ENCODE data around the gene ITGA7. TPM values are rescaled to one million over a fixed set of nuclear protein-coding genes. Genes with fewer than 3 reads are reported as not detected.
A peak's percentile ranks its signal among the peaks of the same experiment; 100 is the strongest.

Gene ITGA7
- total RNA-seq, 4 donors from 2014 or later, result 69.7 to 206 (median 92.0) TPM

DNA sequence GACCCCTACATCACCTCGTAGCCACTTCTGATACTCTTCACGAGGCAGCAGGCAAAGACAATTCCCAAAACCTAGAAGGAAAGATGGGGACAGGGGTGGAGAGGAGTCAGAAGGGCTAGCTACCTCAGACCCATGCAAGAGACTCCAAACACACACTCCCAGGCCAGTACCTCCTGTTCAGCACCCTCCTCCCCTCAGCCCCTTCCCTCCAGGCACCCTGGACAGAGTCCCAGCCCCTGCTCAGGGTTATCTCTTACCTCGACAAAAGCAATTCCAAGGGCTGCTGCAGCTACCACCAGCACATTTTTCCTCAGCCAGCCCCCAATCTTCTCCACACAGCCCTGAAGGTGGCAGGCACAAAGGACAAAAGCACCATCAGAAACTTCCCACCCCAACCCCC is 17.9 kb upstream of the ITGA7 start:
- no peaks in the 10 kb centered on the region for H3K9me3 ChIP-seq
- in situ Hi-C loops (cut with MboI; ENCODE audit: low sequenced_read_pairs in 4 of 4) (loop anchor here in 1 of 4 donors (10.0 kb wide), 1 partner anchor 51 kb away; no protein-coding TSS in a partner anchor), intact Hi-C loops (cut with DNase I; ENCODE audit: low total_unique reads) (loop anchor here (5.0 to 10.0 kb wide), 6 partner anchors 392 to 1731 kb away; partner anchors contain the start of genes BAZ2A, NAB2, NACA and RPL41)
- H3K27ac ChIP-seq, result peak overlapping the region; percentile 99 to 100 (median 99)
- H3K27me3 ChIP-seq, result no peaks in the 10 kb centered on the region
- no peak overlapping the region for H3K4me3 ChIP-seq
- DNase-seq (peak in 1 of 2 donors; percentile 21), ATAC-seq (no peak)
- peaks cover 36 to 56% of the 10 kb centered on the region in 2 donors for H3K4me1 ChIP-seq
- TF ChIP-seq POLR2A (IDR thresholded peaks at IDR 0.05) (no peak), CTCF (IDR thresholded peaks at IDR 0.05 in 4 of 5, conservative IDR thresholded peaks at IDR 0.05 in 1 of 5) (no peak)
- peaks cover 0 to 30% of the 10 kb centered on the region in 2 donors for H3K36me3 ChIP-seq

GRCh38 chr12:55724940-55725309 is 17.2 kb upstream of the ITGA7 start:
- ATAC-seq (no peak), DNase-seq (peak in 1 of 2 donors; percentile 17)
- Histone ChIP-seq H3K36me3 (peaks cover 0 to 30% of the 10 kb centered on the region in 2 donors), H3K27ac (peak overlapping the region; percentile 95 to 100 (median 99)), H3K4me3 (no peak overlapping the region), H3K4me1 (peaks cover 39 to 56% of the 10 kb centered on the region in 2 donors), H3K27me3 (no peaks in the 10 kb centered on the region), H3K9me3 (no peaks in the 10 kb centered on the region)
- no peak for TF ChIP-seq POLR2A (IDR thresholded peaks at IDR 0.05)
- no peak for TF ChIP-seq CTCF (IDR thresholded peaks at IDR 0.05 in 4 of 5, conservative IDR thresholded peaks at IDR 0.05 in 1 of 5)
- in situ Hi-C loops (cut with MboI; ENCODE audit: low sequenced_read_pairs in 4 of 4) (loop anchor here in 2 of 4 donors (5.0 to 25.0 kb wide), 3 partner anchors 43 to 1738 kb away; partner anchors contain the start of gene HOXC10 (in 1 of the 2)), intact Hi-C loops (cut with DNase I; ENCODE audit: low total_unique reads) (loop anchor here (5.0 to 10.0 kb wide), 7 partner anchors 68 to 1730 kb away; partner anchors contain the start of genes BAZ2A, NAB2, NACA and RPL41)

- in situ Hi-C loops (cut with MboI; ENCODE audit: low sequenced_read_pairs in 4 of 4), result loop anchor here in 2 of 4 donors (5.0 to 25.0 kb wide), 3 partner anchors 42 to 1737 kb away; partner anchors contain the start of gene HOXC10 (in 1 of the 2)
- Histone ChIP-seq H3K27me3 (no peaks in the 10 kb centered on the region), H3K4me1 (peaks cover 42 to 58% of the 10 kb centered on the region in 2 donors), H3K27ac (peak overlapping the region; percentile 95 to 100 (median 99)), H3K36me3 (peaks cover 0 to 30% of the 10 kb centered on the region in 2 donors), H3K4me3 (no peak overlapping the region), H3K9me3 (no peaks in the 10 kb centered on the region)
- intact Hi-C loops (cut with DNase I; ENCODE audit: low total_unique reads), result loop anchor here (5.0 to 10.0 kb wide), 6 partner anchors 67 to 1730 kb away; partner anchors contain the start of genes BAZ2A, NAB2 and NACA
- DNase-seq (peak in 1 of 2 donors; percentile 82), ATAC-seq (no peak)
- TF ChIP-seq POLR2A (IDR thresholded peaks at IDR 0.05) (no peak), CTCF (IDR thresholded peaks at IDR 0.05 in 4 of 5, conservative IDR thresholded peaks at IDR 0.05 in 1 of 5) (peak; percentile 43 to 68 (median 50))
Measured at GRCh38 chr12:55724226-55724939, 16.7 kb upstream of the ITGA7 start.

GRCh38 chr12:55723516-55724225 is 16.0 kb upstream of the ITGA7 start:
- intact Hi-C loops (cut with DNase I; ENCODE audit: low total_unique reads), result loop anchor here (5.0 to 10.0 kb wide), 6 partner anchors 66 to 1729 kb away; partner anchors contain the start of genes BAZ2A, NAB2 and NACA
- H3K27me3 ChIP-seq, result no peaks in the 10 kb centered on the region
- peaks cover 49 to 65% of the 10 kb centered on the region in 2 donors for H3K4me1 ChIP-seq
- in situ Hi-C loops (cut with MboI; ENCODE audit: low sequenced_read_pairs in 4 of 4), result loop anchor here in 2 of 4 donors (5.0 to 25.0 kb wide), 3 partner anchors 41 to 1736 kb away; partner anchors contain the start of gene HOXC10 (in 1 of the 2)
- ATAC-seq, result no peak
- peak in 1 of 2 donors; percentile 24 for DNase-seq
- H3K36me3 ChIP-seq, result peaks cover 0 to 30% of the 10 kb centered on the region in 2 donors
- no peaks in the 10 kb centered on the region for H3K9me3 ChIP-seq
- TF ChIP-seq CTCF (IDR thresholded peaks at IDR 0.05 in 4 of 5, conservative IDR thresholded peaks at IDR 0.05 in 1 of 5) (no peak), POLR2A (IDR thresholded peaks at IDR 0.05) (no peak)
- no peak overlapping the region for H3K4me3 ChIP-seq
- peak overlapping the region; percentile 95 to 100 (median 99) for H3K27ac ChIP-seq
